Fibroblast of lung (primary cell): ENCODE data around the gene TNIK. TPM values are rescaled to one million over a fixed set of nuclear protein-coding genes. Genes with fewer than 3 reads are reported as not detected.

Experiments used
- DNase-seq, 2 donors: peaks; one replicate each; pipeline versions ENCODE4 v3.0.0 to v3.0.0-alpha.2; 2010; ENCODE audit warnings: low read depth in 2 of 2
- H2AFZ ChIP-seq: 2 replicates; pipeline ENCODE4 v1.5.1; 2012; ENCODE audit warnings: low read length, control low read depth, inconsistent platforms
- H3K27ac ChIP-seq: 2 replicates; pipeline ENCODE4 v1.5.1; 2011; ENCODE audit warnings: low read length, control low read depth; ENCODE audit not compliant: insufficient read depth
- H3K27me3 ChIP-seq: 2 replicates; pipeline ENCODE4 v1.5.1; 2011; ENCODE audit warnings: mild to moderate bottlenecking, low read length; ENCODE audit not compliant: control insufficient read depth, insufficient read depth
- H3K36me3 ChIP-seq: 2 replicates; pipeline ENCODE4 v1.5.1; 2011; ENCODE audit warnings: low read length; ENCODE audit not compliant: control insufficient read depth, insufficient read depth
- H3K4me1 ChIP-seq: 2 replicates; pipeline ENCODE4 v1.5.1; 2011; ENCODE audit warnings: low read length; ENCODE audit not compliant: control insufficient read depth, insufficient read depth; ENCODE audit errors: extremely low read depth
- H3K4me2 ChIP-seq: 2 replicates; pipeline ENCODE4 v1.5.1; 2011; ENCODE audit warnings: low read length, control low read depth; ENCODE audit not compliant: insufficient read depth; ENCODE audit errors: extremely low read depth
- H3K4me3 ChIP-seq, 4 experiments: fragments of 200-600 bp in 1 of 4; sonication (generic) in 1 of 4; replicated peaks in 1 of 4; 2 replicates each; pipeline ENCODE4 v1.5.1; 2011 to 2016; ENCODE audit warnings: low read length in 4 of 4, low read depth in 3 of 4, mild to moderate bottlenecking in 3 of 4, control low read depth in 2 of 4, inconsistent platforms in 1 of 4, mixed read lengths in 1 of 4; ENCODE audit not compliant: insufficient read depth in 1 of 4; ENCODE audit errors: control extremely low read depth in 1 of 4
- H3K79me2 ChIP-seq: 2 replicates; pipeline ENCODE4 v1.5.1; 2012; ENCODE audit warnings: mild to moderate bottlenecking, low read length, inconsistent platforms; ENCODE audit not compliant: control insufficient read depth, insufficient read depth
- H3K9ac ChIP-seq: 2 replicates; pipeline ENCODE4 v1.5.1; 2011; ENCODE audit warnings: mild to moderate bottlenecking, low read length, control low read depth; ENCODE audit not compliant: insufficient read depth
- H3K9me3 ChIP-seq: 2 replicates; pipeline ENCODE4 v1.5.1; 2012; ENCODE audit warnings: low read depth, low read length; ENCODE audit not compliant: control insufficient read depth, insufficient read depth
- H4K20me1 ChIP-seq: 2 replicates; pipeline ENCODE4 v1.5.1; 2011; ENCODE audit warnings: low read length; ENCODE audit not compliant: control insufficient read depth, insufficient read depth; ENCODE audit errors: extremely low read depth
- EZH2 ChIP-seq: IDR thresholded peaks from 2 replicates; pipeline ENCODE4 v1.5.1; 2012; ENCODE audit warnings: low read length, control low read depth, mild to moderate bottlenecking; ENCODE audit errors: missing control alignments
- polyA plus RNA-seq, 2 donors: library from polyadenylated mRNA; depleted of rRNA in 1 of 2; stranded (reverse) in 1 of 2; unstranded in 1 of 2; fragments of >200 nt; gene quantifications; 2 replicates each; pipeline ENCODE4 v1.2.1, GENCODE V29; 2011 to 2012; ENCODE audit warnings: missing spikeins in 1 of 2
- total RNA-seq: library from RNA; depleted of rRNA; stranded (reverse); fragments of >200 nt; gene quantifications from 2 replicates; pipeline ENCODE4 v1.2.1, GENCODE V29; 2014
- TF ChIP-seq, protein P1 (sequence below), 2 donors: IDR thresholded peaks in 1 of 2; conservative IDR thresholded peaks in 1 of 2; 1 replicate in 1 of 2; 2 replicates in 1 of 2; pipeline ENCODE4 v1.5.1; 2011 to 2012; ENCODE audit warnings: low read length in 2 of 2, control low read depth in 1 of 2, inconsistent platforms in 1 of 2, low read depth in 1 of 2, mild to moderate bottlenecking in 1 of 2

Gene TNIK
- total and polyA plus RNA-seq, 2 donors (not counting 1 experiment from before 2014, with no cell fraction given), result 13.8 to 39.3 TPM

DNA sequence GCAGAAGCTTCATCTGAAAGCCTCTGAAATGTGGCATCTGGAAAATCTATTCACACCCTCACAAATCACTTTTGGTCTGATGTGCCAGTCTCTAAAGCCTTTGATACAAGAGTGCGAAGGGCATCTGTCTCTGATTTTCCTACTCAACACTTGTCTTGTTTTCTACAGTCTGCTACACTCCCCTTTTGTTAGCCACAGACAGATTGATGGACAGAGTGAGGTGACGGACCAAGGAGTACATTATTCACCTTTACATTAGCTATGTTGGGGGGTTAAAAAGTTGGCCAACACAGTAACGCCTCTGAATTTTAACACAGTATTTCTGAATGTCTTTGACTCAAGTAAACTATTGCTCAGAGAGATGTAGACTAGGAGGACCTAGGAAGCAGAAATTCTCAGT is 63.1 kb downstream of the TNIK start:
- H3K79me2 ChIP-seq, result peaks cover 8% of the 10 kb centered on the region
- H3K27ac ChIP-seq, result no peak overlapping the region
- no peaks in the 10 kb centered on the region for H3K27me3 ChIP-seq
- H2AFZ ChIP-seq, result no peak overlapping the region
- H4K20me1 ChIP-seq, result no peaks in the 10 kb centered on the region
- H3K4me3 ChIP-seq, result no peak overlapping the region
- H3K9ac ChIP-seq, result no peak overlapping the region
- TF ChIP-seq, protein P1, sequence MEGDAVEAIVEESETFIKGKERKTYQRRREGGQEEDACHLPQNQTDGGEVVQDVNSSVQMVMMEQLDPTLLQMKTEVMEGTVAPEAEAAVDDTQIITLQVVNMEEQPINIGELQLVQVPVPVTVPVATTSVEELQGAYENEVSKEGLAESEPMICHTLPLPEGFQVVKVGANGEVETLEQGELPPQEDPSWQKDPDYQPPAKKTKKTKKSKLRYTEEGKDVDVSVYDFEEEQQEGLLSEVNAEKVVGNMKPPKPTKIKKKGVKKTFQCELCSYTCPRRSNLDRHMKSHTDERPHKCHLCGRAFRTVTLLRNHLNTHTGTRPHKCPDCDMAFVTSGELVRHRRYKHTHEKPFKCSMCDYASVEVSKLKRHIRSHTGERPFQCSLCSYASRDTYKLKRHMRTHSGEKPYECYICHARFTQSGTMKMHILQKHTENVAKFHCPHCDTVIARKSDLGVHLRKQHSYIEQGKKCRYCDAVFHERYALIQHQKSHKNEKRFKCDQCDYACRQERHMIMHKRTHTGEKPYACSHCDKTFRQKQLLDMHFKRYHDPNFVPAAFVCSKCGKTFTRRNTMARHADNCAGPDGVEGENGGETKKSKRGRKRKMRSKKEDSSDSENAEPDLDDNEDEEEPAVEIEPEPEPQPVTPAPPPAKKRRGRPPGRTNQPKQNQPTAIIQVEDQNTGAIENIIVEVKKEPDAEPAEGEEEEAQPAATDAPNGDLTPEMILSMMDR (conservative IDR thresholded peaks at IDR 0.05 in 1 of 2, IDR thresholded peaks at IDR 0.05 in 1 of 2; ENCODE audit: low read depth in 1 of 2, low read length in 2 of 2), result no peak
- TF ChIP-seq EZH2, result no peak
- no peak for DNase-seq
- H3K9me3 ChIP-seq, result no peaks in the 10 kb centered on the region
- no peak overlapping the region for H3K4me2 ChIP-seq
- H3K36me3 ChIP-seq, result no peaks in the 10 kb centered on the region
- H3K4me1 ChIP-seq, result peaks cover 10% of the 10 kb centered on the region

DNA sequence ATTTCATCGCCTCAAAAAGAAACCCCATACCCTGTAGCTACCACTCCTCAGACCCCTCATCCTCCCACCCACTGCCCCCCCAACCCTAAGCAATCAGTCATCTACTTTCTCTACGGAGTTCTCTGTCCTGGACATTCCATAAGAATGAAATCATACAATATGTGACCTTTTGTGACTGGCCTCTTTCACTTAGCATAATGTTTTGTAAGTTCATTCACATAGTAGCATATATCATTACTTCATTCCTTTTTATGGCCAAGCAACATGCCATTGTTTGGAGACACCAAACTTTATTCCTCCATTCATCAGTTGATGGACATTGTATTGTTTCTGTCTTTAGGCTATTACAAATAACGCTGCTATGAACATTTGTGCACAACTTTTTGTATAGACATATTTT is 64.2 kb downstream of the TNIK start:
- Histone ChIP-seq H4K20me1 (no peaks in the 10 kb centered on the region), H3K36me3 (no peaks in the 10 kb centered on the region), H3K4me2 (no peak overlapping the region), H3K27ac (no peak overlapping the region), H3K4me3 (no peak overlapping the region), H3K79me2 (peaks cover 7% of the 10 kb centered on the region), H3K4me1 (peaks cover 10% of the 10 kb centered on the region), H3K9ac (no peak overlapping the region), H3K27me3 (no peaks in the 10 kb centered on the region), H2AFZ (no peak overlapping the region), H3K9me3 (no peaks in the 10 kb centered on the region)
- TF ChIP-seq EZH2, result no peak
- TF ChIP-seq, protein P1 (conservative IDR thresholded peaks at IDR 0.05 in 1 of 2, IDR thresholded peaks at IDR 0.05 in 1 of 2; ENCODE audit: low read depth in 1 of 2, low read length in 2 of 2), result no peak
- DNase-seq, result peak; percentile 39 to 65

DNA sequence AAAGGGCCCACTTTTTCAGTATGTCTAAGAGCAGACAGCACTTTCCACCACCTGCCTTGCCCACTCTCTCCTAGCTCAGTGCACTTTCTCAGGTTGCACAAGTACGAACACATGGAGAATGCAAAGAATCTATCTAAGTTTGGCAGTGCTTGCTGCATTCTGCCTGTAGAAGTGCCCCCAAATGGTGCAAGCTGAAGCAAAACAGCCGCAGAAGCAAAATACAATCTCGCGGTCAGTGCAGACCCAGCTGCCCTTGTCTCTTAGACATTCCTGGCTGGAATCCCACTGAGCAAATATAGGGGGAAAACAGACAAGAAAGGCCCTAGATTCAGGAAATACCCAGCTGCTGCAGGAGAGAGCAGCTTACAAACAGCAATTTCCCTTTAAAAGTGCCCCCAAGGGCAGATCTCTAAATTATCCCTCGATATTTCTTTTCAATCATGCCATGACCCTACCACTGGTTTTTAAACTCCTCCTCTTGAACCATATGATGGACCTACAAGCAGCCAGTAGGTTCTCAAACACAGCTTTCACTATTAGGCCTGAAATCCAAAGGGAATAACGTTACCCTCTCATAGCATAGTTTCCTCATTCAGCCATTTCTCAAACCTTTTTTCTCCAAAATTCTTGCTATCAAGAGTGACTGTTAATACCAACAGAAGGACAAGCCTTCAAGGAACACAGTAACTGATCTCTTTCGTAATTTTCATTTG is 67.0 kb downstream of the TNIK start:
- Histone ChIP-seq H3K9me3 (no peaks in the 10 kb centered on the region), H2AFZ (peak overlapping the region; percentile 33), H4K20me1 (no peaks in the 10 kb centered on the region), H3K27me3 (no peaks in the 10 kb centered on the region), H3K4me2 (peak overlapping the region; percentile 40), H3K27ac (no peak overlapping the region), H3K79me2 (peaks cover 4% of the 10 kb centered on the region), H3K4me1 (peaks cover 8% of the 10 kb centered on the region), H3K4me3 (peak overlapping the region in 1 of 4 experiments; percentile 12), H3K36me3 (no peaks in the 10 kb centered on the region), H3K9ac (no peak overlapping the region)
- DNase-seq, result peak; percentile 64 to 89
- TF ChIP-seq, protein P1 (conservative IDR thresholded peaks at IDR 0.05 in 1 of 2, IDR thresholded peaks at IDR 0.05 in 1 of 2; ENCODE audit: low read depth in 1 of 2, low read length in 2 of 2), result no peak
- no peak for TF ChIP-seq EZH2
